Stomach (tissue), 4 donors: ENCODE data around the gene MRPL40.

Source experiments
- POLR2A ChIP-seq, 4 donors: fragments of 450-650 bp; IDR thresholded peaks; one replicate each; pipeline ENCODE4 v1.6.1; 2016; ENCODE audit warnings: antibody characterized with exemption in 4 of 4, control low read depth in 2 of 4, mild to moderate bottlenecking in 1 of 4, moderate library complexity in 1 of 4
- TF ChIP-seq, protein P1 (sequence below), 7 experiments: fragments of 450-650 bp in 4 of 7; fragments of 200-600 bp in 3 of 7; sonication (generic) in 3 of 7; IDR thresholded peaks; one replicate each; pipeline ENCODE4 v1.5.1; 2016 to 2019; ENCODE audit warnings: antibody characterized with exemption in 7 of 7, control low read depth in 2 of 7, mild to moderate bottlenecking in 1 of 7

DNA sequence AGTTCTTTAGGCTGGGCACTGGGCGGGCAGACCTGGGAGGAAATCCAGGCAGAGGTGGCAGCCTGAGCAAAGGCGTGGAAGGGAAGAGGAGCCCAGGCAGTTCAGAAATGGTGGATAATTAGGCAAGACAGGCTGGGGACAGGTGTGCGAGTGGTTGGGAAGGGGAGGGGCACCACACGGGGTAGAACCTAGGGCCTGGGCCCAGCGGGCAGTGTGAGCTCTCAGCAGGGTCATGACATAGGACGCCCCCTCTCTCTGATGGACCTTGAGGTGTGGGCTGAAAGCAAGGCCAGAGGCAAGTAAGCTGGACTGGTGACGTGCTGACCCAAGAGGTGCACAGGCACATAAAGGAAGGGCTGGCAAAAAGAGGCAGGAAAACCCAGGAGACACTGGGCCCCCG is 39.9 kb downstream of the MRPL40 start:
- TF ChIP-seq POLR2A (IDR thresholded peaks at IDR 0.05) = no peak
- TF ChIP-seq, protein P1, sequence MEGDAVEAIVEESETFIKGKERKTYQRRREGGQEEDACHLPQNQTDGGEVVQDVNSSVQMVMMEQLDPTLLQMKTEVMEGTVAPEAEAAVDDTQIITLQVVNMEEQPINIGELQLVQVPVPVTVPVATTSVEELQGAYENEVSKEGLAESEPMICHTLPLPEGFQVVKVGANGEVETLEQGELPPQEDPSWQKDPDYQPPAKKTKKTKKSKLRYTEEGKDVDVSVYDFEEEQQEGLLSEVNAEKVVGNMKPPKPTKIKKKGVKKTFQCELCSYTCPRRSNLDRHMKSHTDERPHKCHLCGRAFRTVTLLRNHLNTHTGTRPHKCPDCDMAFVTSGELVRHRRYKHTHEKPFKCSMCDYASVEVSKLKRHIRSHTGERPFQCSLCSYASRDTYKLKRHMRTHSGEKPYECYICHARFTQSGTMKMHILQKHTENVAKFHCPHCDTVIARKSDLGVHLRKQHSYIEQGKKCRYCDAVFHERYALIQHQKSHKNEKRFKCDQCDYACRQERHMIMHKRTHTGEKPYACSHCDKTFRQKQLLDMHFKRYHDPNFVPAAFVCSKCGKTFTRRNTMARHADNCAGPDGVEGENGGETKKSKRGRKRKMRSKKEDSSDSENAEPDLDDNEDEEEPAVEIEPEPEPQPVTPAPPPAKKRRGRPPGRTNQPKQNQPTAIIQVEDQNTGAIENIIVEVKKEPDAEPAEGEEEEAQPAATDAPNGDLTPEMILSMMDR (IDR thresholded peaks at IDR 0.05) = no peak
